Kidney epithelial cell (primary cell): ENCODE measurements around the gene TAF5L. TPM values are rescaled to one million over a fixed set of nuclear protein-coding genes. Genes with fewer than 3 reads are reported as not detected.

Experiments
- DNase-seq: peaks from one replicate; pipeline ENCODE4 v3.0.0-alpha.2; 2010; ENCODE audit warnings: low read depth
- H3K27me3 ChIP-seq: 2 replicates; pipeline ENCODE4 v1.6.0; 2011; ENCODE audit warnings: low read length; ENCODE audit not compliant: control insufficient read depth, insufficient read depth
- H3K36me3 ChIP-seq: 2 replicates; pipeline ENCODE4 v1.5.1; 2011; ENCODE audit warnings: low read length; ENCODE audit not compliant: control insufficient read depth, insufficient read depth
- H3K4me3 ChIP-seq: 2 replicates; pipeline ENCODE4 v1.5.1; 2011; ENCODE audit warnings: low read depth, mild to moderate bottlenecking, control low read depth, low read length
- total RNA-seq: library from RNA; depleted of rRNA; stranded (reverse); fragments of >200 nt; gene quantifications from 2 replicates; pipeline ENCODE4 v1.2.3, GENCODE V29; 2015
- TF ChIP-seq, protein P1 (sequence below): IDR thresholded peaks from 2 replicates; pipeline ENCODE4 v1.5.1; 2011; ENCODE audit warnings: mild to moderate bottlenecking, moderate library complexity, low read length, control low read depth, inconsistent platforms; ENCODE audit not compliant: insufficient read depth, poor library complexity, severe bottlenecking

The TAF5L gene
- total RNA-seq, 1 donor from 2014 or later, result 14.5 TPM

- Histone ChIP-seq H3K36me3 (no peaks in the 10 kb centered on the region), H3K4me3 (no peak overlapping the region), H3K27me3 (no peaks in the 10 kb centered on the region)
- TF ChIP-seq, protein P1, sequence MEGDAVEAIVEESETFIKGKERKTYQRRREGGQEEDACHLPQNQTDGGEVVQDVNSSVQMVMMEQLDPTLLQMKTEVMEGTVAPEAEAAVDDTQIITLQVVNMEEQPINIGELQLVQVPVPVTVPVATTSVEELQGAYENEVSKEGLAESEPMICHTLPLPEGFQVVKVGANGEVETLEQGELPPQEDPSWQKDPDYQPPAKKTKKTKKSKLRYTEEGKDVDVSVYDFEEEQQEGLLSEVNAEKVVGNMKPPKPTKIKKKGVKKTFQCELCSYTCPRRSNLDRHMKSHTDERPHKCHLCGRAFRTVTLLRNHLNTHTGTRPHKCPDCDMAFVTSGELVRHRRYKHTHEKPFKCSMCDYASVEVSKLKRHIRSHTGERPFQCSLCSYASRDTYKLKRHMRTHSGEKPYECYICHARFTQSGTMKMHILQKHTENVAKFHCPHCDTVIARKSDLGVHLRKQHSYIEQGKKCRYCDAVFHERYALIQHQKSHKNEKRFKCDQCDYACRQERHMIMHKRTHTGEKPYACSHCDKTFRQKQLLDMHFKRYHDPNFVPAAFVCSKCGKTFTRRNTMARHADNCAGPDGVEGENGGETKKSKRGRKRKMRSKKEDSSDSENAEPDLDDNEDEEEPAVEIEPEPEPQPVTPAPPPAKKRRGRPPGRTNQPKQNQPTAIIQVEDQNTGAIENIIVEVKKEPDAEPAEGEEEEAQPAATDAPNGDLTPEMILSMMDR, result no peak
- DNase-seq, result no peak
Observed at GRCh38 chr1:229585338-229585737, 40.6 kb downstream of the TAF5L start.

- TF ChIP-seq, protein P1, result no peak
- no peaks in the 10 kb centered on the region for H3K36me3 ChIP-seq
- H3K4me3 ChIP-seq, result no peak overlapping the region
- DNase-seq, result no peak
- H3K27me3 ChIP-seq, result no peaks in the 10 kb centered on the region
Observed at GRCh38 chr1:229582715-229583114, 43.2 kb downstream of the TAF5L start.

DNA sequence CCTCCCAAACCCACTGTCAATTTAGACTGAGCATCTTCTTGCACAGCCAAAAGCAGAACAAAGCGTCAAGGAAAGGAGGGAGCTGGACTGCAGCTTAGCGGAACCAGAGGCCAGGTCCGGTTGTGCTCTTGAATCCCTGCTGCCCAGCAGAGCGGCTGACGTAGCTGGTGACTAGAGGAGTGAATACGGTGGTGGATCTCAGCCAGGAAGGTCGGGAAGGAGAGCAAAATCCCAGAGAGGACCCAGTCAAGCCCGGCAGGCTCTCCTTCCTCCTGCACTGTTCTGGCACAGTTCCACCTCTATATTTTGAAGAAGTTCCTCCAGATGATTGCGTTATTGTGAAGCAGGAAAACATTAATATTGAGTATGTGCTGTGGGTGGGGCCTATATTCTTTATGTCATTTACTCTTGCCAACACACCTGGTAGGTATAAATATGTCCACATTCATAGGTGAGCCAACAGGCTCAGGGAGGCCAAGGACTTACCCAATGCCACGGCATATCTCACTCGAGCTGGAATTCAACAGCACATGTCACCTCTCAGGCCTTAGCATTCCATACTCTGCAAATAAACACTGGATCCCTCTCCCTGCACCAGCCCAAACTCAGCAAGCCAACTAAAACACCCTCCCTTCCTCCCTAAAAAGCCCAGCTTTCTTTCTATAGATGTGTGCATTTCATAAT is 43.8 kb downstream of the TAF5L start:
- TF ChIP-seq, protein P1, result no peak
- Histone ChIP-seq H3K27me3 (no peaks in the 10 kb centered on the region), H3K36me3 (no peaks in the 10 kb centered on the region), H3K4me3 (no peak overlapping the region)
- DNase-seq, result no peak

GRCh38 chr1:229581485-229581884 is 44.4 kb downstream of the TAF5L start:
- no peak for DNase-seq
- TF ChIP-seq, protein P1, result no peak
- Histone ChIP-seq H3K4me3 (no peak overlapping the region), H3K36me3 (no peaks in the 10 kb centered on the region), H3K27me3 (no peaks in the 10 kb centered on the region)

GRCh38 chr1:229579059-229579673 is 46.8 kb downstream of the TAF5L start:
- TF ChIP-seq, protein P1, result no peak
- no peak for DNase-seq
- H3K27me3 ChIP-seq, result no peaks in the 10 kb centered on the region
- no peaks in the 10 kb centered on the region for H3K36me3 ChIP-seq
- H3K4me3 ChIP-seq, result no peak overlapping the region
